GM18511 (cell line): ENCODE results near the gene KRT8.
A peak's percentile ranks its signal among the peaks of the same experiment; 100 is the strongest.

Experiments
- ATAC-seq: cut with Tn5 transposase; IDR thresholded peaks from one replicate; pipeline ENCODE4 v1.9.1; 2021; ENCODE audit warnings: mild to moderate bottlenecking, moderate library complexity; ENCODE audit not compliant: unreplicated experiment

KRT8 gene

GRCh38 chr12:52925717-52926595 lies 21.1 kb upstream of the KRT8 start:
- no peak for ATAC-seq

GRCh38 chr12:52924764-52925716 lies 20.2 kb upstream of the KRT8 start:
- ATAC-seq = no peak

- no peak for ATAC-seq
Measured at GRCh38 chr12:52921488-52922165, 16.8 kb upstream of the KRT8 start.

GRCh38 chr12:52920937-52921336 lies 16.1 kb upstream of the KRT8 start:
- no peak for ATAC-seq

- no peak for ATAC-seq
Measured at GRCh38 chr12:52918784-52919183, 13.9 kb upstream of the KRT8 start.

- no peak for ATAC-seq
Measured at GRCh38 chr12:52918351-52918750, 13.5 kb upstream of the KRT8 start.

- no peak for ATAC-seq
Measured at GRCh38 chr12:52917800-52918199, 12.9 kb upstream of the KRT8 start.

GRCh38 chr12:52916216-52916615 lies 11.3 kb upstream of the KRT8 start:
- ATAC-seq = no peak

GRCh38 chr12:52915637-52916036 lies 10.8 kb upstream of the KRT8 start:
- ATAC-seq = no peak

- ATAC-seq = no peak
Measured at GRCh38 chr12:52914576-52915121, 9.8 kb upstream of the KRT8 start.

GRCh38 chr12:52913431-52913821 lies 8.6 kb upstream of the KRT8 start:
- no peak for ATAC-seq

- no peak for ATAC-seq
Measured at GRCh38 chr12:52912711-52913430, 8.0 kb upstream of the KRT8 start.

- no peak for ATAC-seq
Measured at GRCh38 chr12:52910248-52910883, 5.5 kb upstream of the KRT8 start.

GRCh38 chr12:52909796-52910195 lies 4.9 kb upstream of the KRT8 start:
- ATAC-seq = no peak

- no peak for ATAC-seq
Measured at GRCh38 chr12:52909331-52909730, 4.5 kb upstream of the KRT8 start.

- ATAC-seq = no peak
Measured at GRCh38 chr12:52907092-52907810, 2.4 kb upstream of the KRT8 start.

- ATAC-seq = no peak
Measured at GRCh38 chr12:52906191-52906601, 1.3 kb upstream of the KRT8 start.

GRCh38 chr12:52903855-52904508 lies 894 bp downstream of the KRT8 start:
- peak; percentile 69 for ATAC-seq
